ENCODE measurements around the gene IFNAR2. TPM values are rescaled to one million over a fixed set of nuclear protein-coding genes. Genes with fewer than 3 reads are reported as not detected.
A peak's percentile ranks its signal among the peaks of the same experiment; 100 is the strongest.

The IFNAR2 gene
- polyA plus RNA-seq, 3 donors, result 47.7 to 79.8 (median 59.5) TPM

- Mint-ChIP-seq H3K36me3 (peaks cover 72 to 95% of the 10 kb centered on the region in 2 donors), H3K4me1 (no peaks in the 10 kb centered on the region), H3K9me3 (peaks cover 0 to 9% (median 5%) of the 10 kb centered on the region in 7 donors), H3K27ac (no peak overlapping the region), H3K4me3 (no peak overlapping the region), H3K27me3 (ENCODE audit: low read depth in 3 of 3) (no peaks in the 10 kb centered on the region)
- DNase-seq, result no peak
- H3K79me2 ChIP-seq (ENCODE audit: insufficient read depth, low read length), result peaks cover 39% of the 10 kb centered on the region
- no CpG with 5 or more reads among the region's 2 CpGs for WGBS (ENCODE audit: insufficient coverage)
- peaks cover 84 to 95% of the 10 kb centered on the region in 2 donors for H3K36me3 ChIP-seq (replicated peaks in 1 of 2; ENCODE audit: control insufficient read depth in 1 of 2, insufficient read depth in 2 of 2, low read length in 2 of 2)
- peaks cover 58% of the 10 kb centered on the region for H4K20me1 ChIP-seq (ENCODE audit: insufficient read depth, low read length)
- no peak overlapping the region for H3K4me2 ChIP-seq (replicated peaks; ENCODE audit: extremely low read depth, low read length, poor library complexity, severe bottlenecking)
- no peaks in the 10 kb centered on the region for H3K4me1 ChIP-seq (ENCODE audit: control insufficient read depth in 1 of 2, insufficient read depth in 2 of 2, low read length in 2 of 2)
- intact Hi-C loops (cut with micrococcal nuclease), result no loop called here
- H3K4me3 ChIP-seq (replicated peaks in 1 of 3; ENCODE audit: low read depth in 2 of 3, low read length in 3 of 3), result no peak overlapping the region
- H3K9me3 ChIP-seq (replicated peaks in 1 of 2; ENCODE audit: control insufficient read depth in 1 of 2, insufficient read depth in 1 of 2, low read length in 2 of 2), result no peaks in the 10 kb centered on the region
- no peak overlapping the region for H3K9ac ChIP-seq (ENCODE audit: insufficient read depth, low read length, poor library complexity, severe bottlenecking)
- no peaks in the 10 kb centered on the region for H3K27me3 ChIP-seq (ENCODE audit: control insufficient read depth in 2 of 2, insufficient read depth in 2 of 2, low read length in 2 of 2)
- TF ChIP-seq CTCF (IDR thresholded peaks at IDR 0.05), result no peak
- peak overlapping the region in 1 of 2 donors; percentile 29 for H3K27ac ChIP-seq (ENCODE audit: low read depth in 1 of 2, low read length in 2 of 2)
- H2AFZ ChIP-seq (ENCODE audit: insufficient read depth, low read depth, low read length, poor library complexity, severe bottlenecking), result no peak overlapping the region
Measured at GRCh38 chr21:33278721-33279120, 49.0 kb downstream of the IFNAR2 start.

- intact Hi-C loops (cut with micrococcal nuclease), result no loop called here
- Histone ChIP-seq H3K4me1 (ENCODE audit: control insufficient read depth in 1 of 2, insufficient read depth in 2 of 2, low read length in 2 of 2) (no peaks in the 10 kb centered on the region), H3K27me3 (ENCODE audit: control insufficient read depth in 2 of 2, insufficient read depth in 2 of 2, low read length in 2 of 2) (no peaks in the 10 kb centered on the region), H3K4me2 (replicated peaks; ENCODE audit: extremely low read depth, low read length, poor library complexity, severe bottlenecking) (no peak overlapping the region), H3K27ac (ENCODE audit: low read depth in 1 of 2, low read length in 2 of 2) (no peak overlapping the region), H4K20me1 (ENCODE audit: insufficient read depth, low read length) (peaks cover 56% of the 10 kb centered on the region), H3K79me2 (ENCODE audit: insufficient read depth, low read length) (peaks cover 33% of the 10 kb centered on the region), H3K36me3 (replicated peaks in 1 of 2; ENCODE audit: control insufficient read depth in 1 of 2, insufficient read depth in 2 of 2, low read length in 2 of 2) (peaks cover 88 to 97% of the 10 kb centered on the region in 2 donors), H3K9me3 (replicated peaks in 1 of 2; ENCODE audit: control insufficient read depth in 1 of 2, insufficient read depth in 1 of 2, low read length in 2 of 2) (no peaks in the 10 kb centered on the region), H2AFZ (ENCODE audit: insufficient read depth, low read depth, low read length, poor library complexity, severe bottlenecking) (no peak overlapping the region), H3K4me3 (replicated peaks in 1 of 3; ENCODE audit: low read depth in 2 of 3, low read length in 3 of 3) (no peak overlapping the region), H3K9ac (ENCODE audit: insufficient read depth, low read length, poor library complexity, severe bottlenecking) (no peak overlapping the region)
- no peak for TF ChIP-seq CTCF (IDR thresholded peaks at IDR 0.05)
- H3K27ac Mint-ChIP-seq, result no peak overlapping the region
- WGBS (ENCODE audit: insufficient coverage), result no CpG with 5 or more reads among the region's 3 CpGs
- no peak for DNase-seq
- peaks cover 75 to 95% of the 10 kb centered on the region in 2 donors for H3K36me3 Mint-ChIP-seq
- H3K27me3 Mint-ChIP-seq (ENCODE audit: low read depth in 3 of 3), result no peaks in the 10 kb centered on the region
- peaks cover 0 to 9% (median 5%) of the 10 kb centered on the region in 7 donors for H3K9me3 Mint-ChIP-seq
- no peak overlapping the region for H3K4me3 Mint-ChIP-seq
- H3K4me1 Mint-ChIP-seq, result no peaks in the 10 kb centered on the region
Measured at GRCh38 chr21:33279330-33279820, 49.6 kb downstream of the IFNAR2 start.

Other genes with a start within 250 kb of the IFNAR2 start
- under 1 TPM in 1 of 3 donors, not detected in 2; 0.20 TPM for gene OLIG2, start 204.0 kb upstream of the IFNAR2 start, polyA plus RNA-seq
- gene OLIG1, start 159.8 kb upstream of the IFNAR2 start, polyA plus RNA-seq, result 10 to 100 TPM; 20.0 to 51.0 (median 40.7) TPM
- gene IL10RB, start 36.4 kb downstream of the IFNAR2 start, polyA plus RNA-seq, result 100 to 1,000 TPM in 2 of 3 donors, 10 to 100 TPM in 1; 79.0 to 225 (median 212) TPM
- 10 to 100 TPM; 16.8 to 95.3 (median 56.2) TPM for gene IFNAR1, start 95.0 kb downstream of the IFNAR2 start, polyA plus RNA-seq
- 100 to 1,000 TPM; 204 to 324 (median 260) TPM for gene IFNGR2, start 173.5 kb downstream of the IFNAR2 start, polyA plus RNA-seq